ENCODE measurements around the gene TRIB2. TPM values are rescaled to one million over a fixed set of nuclear protein-coding genes. Genes with fewer than 3 reads are reported as not detected.

The TRIB2 gene
- total RNA-seq, 4 donors from 2014 or later: 22.7 to 54.2 (median 32.3) TPM

- no peak for ATAC-seq
Measured at GRCh38 chr2:12705742-12706141, 11.0 kb upstream of the TRIB2 start.

GRCh38 chr2:12708508-12709206, 8.1 kb upstream of the TRIB2 start:
- H3K4me1 ChIP-seq: peaks cover 0 to 4% (median 0%) of the 10 kb centered on the region in 3 donors
- H3K9me3 ChIP-seq: no peaks in the 10 kb centered on the region
- H3K27ac ChIP-seq: no peak overlapping the region
- no peak overlapping the region for H3K4me3 ChIP-seq
- TF ChIP-seq POLR2AphosphoS5 (IDR thresholded peaks at IDR 0.05) (no peak), POLR2A (IDR thresholded peaks at IDR 0.05) (no peak), CTCF (IDR thresholded peaks at IDR 0.05) (no peak), EP300 (IDR thresholded peaks at IDR 0.05) (no peak)
- H3K36me3 ChIP-seq: no peaks in the 10 kb centered on the region
- no peaks in the 10 kb centered on the region for H3K27me3 ChIP-seq
- no peak for ATAC-seq
- WGBS, 2 donors (ENCODE audit: low coverage in 1 of 2): 83 to 89% methylated on average over 8 of the region's 8 CpGs

More at GRCh38 chr2:12705742-12706141, 11.0 kb upstream of the TRIB2 start:
- Histone ChIP-seq H3K9me3 (no peaks in the 10 kb centered on the region), H3K4me3 (no peak overlapping the region), H3K27ac (no peak overlapping the region), H3K36me3 (no peaks in the 10 kb centered on the region), H3K27me3 (no peaks in the 10 kb centered on the region), H3K4me1 (no peaks in the 10 kb centered on the region)
- no peak for TF ChIP-seq CTCF (IDR thresholded peaks at IDR 0.05)
- no peak for TF ChIP-seq POLR2AphosphoS5 (IDR thresholded peaks at IDR 0.05)
- TF ChIP-seq POLR2A (IDR thresholded peaks at IDR 0.05): no peak
- no peak for TF ChIP-seq EP300 (IDR thresholded peaks at IDR 0.05)
- 83 to 96% methylated on average over 2 of the region's 2 CpGs for WGBS, 2 donors (ENCODE audit: low coverage in 1 of 2)

- no peak for ATAC-seq
- TF ChIP-seq POLR2A (IDR thresholded peaks at IDR 0.05) (no peak), CTCF (IDR thresholded peaks at IDR 0.05) (no peak), POLR2AphosphoS5 (IDR thresholded peaks at IDR 0.05) (no peak), EP300 (IDR thresholded peaks at IDR 0.05) (no peak)
- no peaks in the 10 kb centered on the region for H3K27me3 ChIP-seq
- H3K4me3 ChIP-seq: no peak overlapping the region
- no peak overlapping the region for H3K27ac ChIP-seq
- no peaks in the 10 kb centered on the region for H3K36me3 ChIP-seq
- no peaks in the 10 kb centered on the region for H3K9me3 ChIP-seq
- H3K4me1 ChIP-seq: peaks cover 0 to 7% (median 0%) of the 10 kb centered on the region in 3 donors
Measured at GRCh38 chr2:12709207-12709522, 7.6 kb upstream of the TRIB2 start.

- Histone ChIP-seq H3K4me1 (peaks cover 0 to 19% (median 9%) of the 10 kb centered on the region in 3 donors), H3K4me3 (no peak overlapping the region), H3K27ac (no peak overlapping the region), H3K9me3 (no peaks in the 10 kb centered on the region), H3K36me3 (no peaks in the 10 kb centered on the region), H3K27me3 (no peaks in the 10 kb centered on the region)
- TF ChIP-seq POLR2A (IDR thresholded peaks at IDR 0.05) (no peak), CTCF (IDR thresholded peaks at IDR 0.05) (no peak), POLR2AphosphoS5 (IDR thresholded peaks at IDR 0.05) (no peak), EP300 (IDR thresholded peaks at IDR 0.05) (no peak)
- WGBS, 2 donors (ENCODE audit: low coverage in 1 of 2): 90 to 94% methylated on average over 4 of the region's 4 CpGs
- ATAC-seq: no peak
Measured at GRCh38 chr2:12710301-12710700, 6.4 kb upstream of the TRIB2 start.

- WGBS, 2 donors (ENCODE audit: low coverage in 1 of 2): 100% methylated on average over 1 of the region's 1 CpG
- Histone ChIP-seq H3K27me3 (no peaks in the 10 kb centered on the region), H3K4me3 (no peak overlapping the region), H3K9me3 (no peaks in the 10 kb centered on the region), H3K27ac (no peak overlapping the region), H3K36me3 (no peaks in the 10 kb centered on the region), H3K4me1 (peaks cover 0 to 29% (median 12%) of the 10 kb centered on the region in 3 donors)
- no peak for ATAC-seq
- TF ChIP-seq POLR2AphosphoS5 (IDR thresholded peaks at IDR 0.05): no peak
- no peak for TF ChIP-seq CTCF (IDR thresholded peaks at IDR 0.05)
Measured at GRCh38 chr2:12711339-12711738, 5.4 kb upstream of the TRIB2 start.
